Stimulated activated naive CD4-positive, alpha-beta T cell (primary cell): Measurements from ENCODE around the gene MAN1A2.
"Not testable (repeated sequence)": the region's sequence is repeated elsewhere in the genome, so short reads cannot be mapped to it uniquely, and the experiment has no call there.

ENCODE experiments used
- DNase-seq, 6 experiments: peaks; one replicate each; lab custom pipeline; 2025; lab: John Stamatoyannopoulos, UW

The MAN1A2 gene

DNA sequence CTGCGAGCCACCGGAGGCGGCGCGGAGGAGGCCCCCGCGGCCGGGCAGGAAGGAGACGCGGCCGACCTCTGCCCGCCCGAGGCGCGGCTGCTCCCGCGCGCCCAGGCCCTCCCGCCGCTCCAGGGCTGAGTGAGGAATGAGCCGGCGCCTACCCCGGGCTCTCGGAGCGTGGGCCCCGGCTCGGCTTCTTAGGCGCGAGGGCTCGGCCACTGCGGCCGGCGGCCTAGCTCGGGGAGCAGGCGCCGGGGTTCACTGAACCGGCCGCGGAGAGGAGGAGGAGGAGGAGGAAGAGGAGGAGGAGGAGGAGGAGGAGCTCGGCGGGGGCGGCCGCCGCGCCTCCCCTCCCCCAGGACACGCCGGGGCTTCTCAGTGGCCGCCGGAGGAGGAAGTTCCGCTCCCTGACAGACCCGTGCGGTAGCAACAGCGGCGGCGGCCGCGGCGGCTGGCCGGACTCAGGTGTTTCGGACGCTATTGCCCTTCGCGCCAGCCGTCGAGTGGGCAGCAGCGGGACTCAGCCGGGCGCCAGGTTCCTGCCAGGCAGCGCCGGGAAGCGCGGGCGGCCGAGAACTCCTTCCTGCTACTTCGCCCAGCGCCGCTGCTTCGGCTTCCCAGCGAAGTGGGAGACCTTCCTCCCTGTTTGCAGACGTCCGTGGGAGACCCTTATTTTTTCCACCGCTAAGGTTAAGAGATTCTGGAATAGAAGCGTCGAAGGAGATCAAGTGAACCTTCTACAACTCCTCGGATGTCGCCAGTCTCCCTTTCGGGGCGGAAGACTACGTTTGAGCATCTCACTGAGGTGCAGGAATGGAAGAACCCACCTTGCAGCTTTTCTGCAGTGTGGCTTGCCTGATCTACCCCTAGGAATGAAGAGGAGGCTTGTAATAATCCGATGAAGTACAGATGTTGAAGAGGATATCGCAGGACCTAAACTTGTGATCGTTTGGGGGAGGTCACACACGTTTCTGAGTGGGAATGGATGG is at the start of gene MAN1A2:
Gene MAN1A2, plus strand, starts transcription at position 404 of the 980 bp plus-strand sequence. CDS start 735 bp downstream, outside the sequence.
- peak; percentile 52 to 77 (median 66) for DNase-seq

DNA sequence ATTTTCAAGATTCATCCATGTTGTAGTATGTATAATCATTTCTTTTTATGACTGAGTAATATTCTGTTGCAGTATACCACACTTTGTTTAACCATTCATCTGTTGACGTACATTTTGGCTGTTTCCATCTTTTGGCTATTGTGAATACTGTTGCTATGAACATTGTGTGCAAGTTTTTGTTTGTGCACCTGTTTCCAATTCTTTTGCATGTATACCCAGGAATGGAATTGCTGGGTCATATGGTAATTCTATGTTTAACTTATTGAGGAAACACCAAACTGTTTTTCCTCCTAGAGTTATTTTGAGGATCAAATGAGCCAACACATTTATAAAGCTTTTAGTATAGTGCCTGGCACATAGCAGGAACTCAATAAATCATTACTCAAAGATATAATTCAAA is 49.2 kb upstream of the MAN1A2 start:
- no peak for DNase-seq

GRCh38 chr1:117318426-117318825 is 48.8 kb upstream of the MAN1A2 start:
- DNase-seq = no peak

GRCh38 chr1:117320515-117320914 is 46.7 kb upstream of the MAN1A2 start:
- DNase-seq = no peak

DNA sequence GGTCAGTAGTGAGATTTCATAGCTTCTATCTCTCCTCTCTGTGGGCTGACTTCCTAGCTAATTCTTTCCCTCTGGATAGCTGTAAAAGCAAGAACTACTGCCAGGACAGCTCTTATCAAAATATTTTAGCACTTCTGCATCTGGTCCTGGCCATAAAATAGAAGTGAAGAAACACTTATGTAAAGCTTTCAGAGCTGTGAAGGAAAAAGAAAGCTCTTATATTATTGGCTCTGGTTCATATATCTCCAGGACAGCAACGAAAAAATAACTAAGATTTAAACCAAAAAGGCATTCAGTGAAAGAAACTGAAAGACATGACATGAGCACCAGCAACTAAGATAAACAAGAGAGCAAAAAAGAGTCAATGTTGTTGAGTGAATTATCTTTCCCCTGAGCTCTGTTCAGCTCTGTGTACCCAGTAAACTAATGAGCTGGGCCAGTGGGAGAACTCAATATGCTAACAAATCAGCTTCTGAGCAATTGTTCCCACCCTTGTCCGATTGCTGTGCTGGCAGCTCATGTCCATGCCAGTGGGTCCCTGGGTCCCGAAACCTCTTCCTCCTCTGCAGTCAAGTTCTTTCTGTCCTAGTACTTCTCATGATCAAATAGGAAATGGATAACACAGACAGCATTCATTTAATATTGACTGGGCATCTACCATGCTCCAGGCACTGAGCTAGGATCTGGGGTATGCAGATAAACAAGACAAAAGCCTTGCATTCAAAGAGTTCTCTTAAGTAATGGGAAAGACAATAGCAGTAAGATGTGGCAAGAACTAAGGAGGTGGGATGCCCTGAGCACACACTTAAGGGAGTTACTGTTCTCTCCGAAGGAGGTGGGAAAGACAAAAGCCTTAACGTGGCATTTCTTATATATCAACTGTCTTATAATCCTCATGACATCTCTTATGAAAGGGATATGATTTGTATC is 45.3 kb upstream of the MAN1A2 start:
- no peak for DNase-seq

DNA sequence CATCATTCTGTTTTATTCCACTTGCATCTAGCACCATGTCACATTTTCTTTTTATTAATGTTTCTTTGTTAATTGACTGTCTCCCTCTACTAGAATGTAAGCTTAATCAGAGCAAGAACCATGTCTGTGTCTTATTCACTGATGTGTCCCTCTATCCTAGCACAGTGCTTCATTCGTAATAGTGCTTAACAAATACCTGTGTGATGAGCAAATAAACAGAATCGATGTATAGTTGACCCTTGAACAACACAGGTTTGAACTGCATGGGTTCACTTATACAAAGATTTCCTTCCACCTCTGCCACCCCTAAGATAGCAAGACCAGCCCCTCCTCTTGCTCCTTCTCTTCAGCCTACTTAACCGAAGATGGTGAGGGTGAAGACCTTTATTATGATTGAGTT is 42.9 kb upstream of the MAN1A2 start:
- no peak for DNase-seq

- not testable (repeated sequence) for DNase-seq
These were observed 41.2 kb upstream of the MAN1A2 start for GRCh38 chr1:117326035-117326434.

DNA sequence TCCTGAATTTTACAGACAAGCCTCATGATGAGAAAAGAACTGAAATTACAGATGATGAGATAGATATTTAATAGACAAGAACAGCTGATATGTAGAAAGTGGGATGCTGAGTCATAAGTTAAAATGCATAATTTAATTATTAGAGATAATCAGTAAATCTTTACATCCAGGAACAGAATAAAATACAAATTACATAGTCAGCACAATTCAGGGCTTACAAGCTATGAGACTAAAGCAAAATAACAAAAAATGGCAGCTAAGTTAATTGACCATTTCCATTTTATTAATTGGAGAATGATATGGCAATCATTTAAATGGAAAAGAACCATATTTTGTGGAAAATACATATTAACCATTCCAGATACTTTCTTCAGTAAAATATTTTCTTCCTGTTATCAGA is 40.2 kb upstream of the MAN1A2 start:
- DNase-seq = no peak

DNA sequence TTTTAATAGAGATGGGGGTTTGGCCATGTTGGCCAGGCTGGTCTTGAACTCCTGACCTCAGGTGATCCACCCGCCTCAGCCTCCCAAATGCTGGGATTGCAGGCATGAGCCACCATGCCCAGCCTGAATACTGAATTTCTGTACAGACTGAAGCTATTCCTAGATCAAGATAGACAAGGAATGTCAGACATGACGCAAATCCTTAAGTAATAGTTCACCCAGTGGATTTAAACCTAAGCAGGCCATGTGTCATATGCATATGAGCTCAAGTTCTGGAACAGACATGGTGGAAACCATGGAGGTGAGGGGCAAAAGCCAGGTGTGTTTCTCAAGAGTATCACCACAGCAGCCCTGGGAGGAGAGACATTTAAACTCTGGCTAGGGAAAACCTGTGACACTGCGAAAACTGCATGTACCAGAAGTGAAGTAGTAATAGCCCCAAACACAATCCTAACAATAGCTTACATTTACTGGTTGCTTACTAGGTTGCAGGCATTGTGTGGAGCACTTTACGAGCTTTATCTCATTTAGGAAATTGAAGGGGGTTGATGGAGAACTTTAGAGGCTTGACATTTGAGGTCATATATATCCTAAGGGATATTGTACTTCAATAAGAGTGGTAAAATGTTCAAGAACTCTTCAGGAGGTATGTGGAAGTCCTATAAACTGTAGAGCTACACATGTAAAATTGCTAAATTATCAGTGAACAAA is 31.7 kb upstream of the MAN1A2 start:
- no peak for DNase-seq

- DNase-seq = no peak
These were observed 31.0 kb upstream of the MAN1A2 start for GRCh38 chr1:117336088-117336817.

GRCh38 chr1:117339866-117340700 is 27.2 kb upstream of the MAN1A2 start:
- peak in 3 of 6 experiments; percentile 10 to 41 (median 19) for DNase-seq

DNA sequence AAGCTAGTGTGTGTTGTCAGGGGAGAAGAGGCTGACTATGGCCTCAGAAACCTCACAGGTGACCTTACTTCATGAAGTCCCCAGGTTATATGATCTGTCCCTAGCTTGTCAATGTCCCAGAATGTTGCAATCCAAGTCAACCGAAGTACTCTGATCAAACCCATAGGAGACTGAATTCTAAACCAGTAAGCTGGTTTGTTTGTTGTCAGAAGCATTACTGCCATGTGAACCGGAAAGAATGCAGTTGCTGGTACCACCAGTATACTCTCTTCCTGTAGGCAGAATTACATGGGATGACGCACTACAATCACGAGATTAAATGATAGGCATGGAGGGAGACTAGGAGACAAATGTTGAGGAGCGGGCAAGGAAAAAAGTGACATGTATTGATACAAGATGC is 26.1 kb upstream of the MAN1A2 start:
- DNase-seq = no peak

GRCh38 chr1:117342397-117342796 is 24.9 kb upstream of the MAN1A2 start:
- DNase-seq = no peak

DNA sequence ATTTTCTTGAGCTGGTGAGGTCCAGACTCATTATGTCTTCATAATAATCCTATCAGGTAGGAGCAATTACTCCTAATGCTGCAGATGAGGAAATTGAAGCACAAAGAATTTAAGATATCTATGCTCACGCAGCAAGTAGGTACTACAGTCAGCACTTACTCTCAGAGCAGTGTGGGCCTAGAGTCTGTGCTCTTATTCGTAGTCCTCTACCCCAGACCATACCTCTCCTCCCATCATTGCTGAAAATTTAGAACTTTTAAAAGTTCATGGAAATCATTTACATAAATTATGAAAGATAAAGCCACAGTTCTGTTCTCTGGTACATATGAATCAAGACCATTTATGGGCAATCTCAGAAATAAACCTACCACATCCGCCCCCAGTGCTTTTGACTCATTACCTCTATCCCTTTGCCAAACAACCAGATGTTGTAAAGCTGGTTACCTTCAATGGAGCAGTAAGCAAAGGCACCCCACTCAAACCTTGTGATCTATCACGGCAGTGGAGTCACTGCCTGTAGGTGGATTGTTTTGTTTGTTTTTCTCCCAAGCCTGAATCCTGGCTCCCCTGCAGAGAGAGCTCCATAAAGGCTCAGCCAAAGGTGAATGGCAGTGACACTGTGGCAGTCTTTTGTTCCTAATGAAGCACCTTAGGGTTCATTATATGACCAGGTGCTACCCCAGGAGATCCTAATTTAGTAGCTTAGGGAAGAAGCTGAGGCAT is 20.9 kb upstream of the MAN1A2 start:
- DNase-seq = no peak

DNA sequence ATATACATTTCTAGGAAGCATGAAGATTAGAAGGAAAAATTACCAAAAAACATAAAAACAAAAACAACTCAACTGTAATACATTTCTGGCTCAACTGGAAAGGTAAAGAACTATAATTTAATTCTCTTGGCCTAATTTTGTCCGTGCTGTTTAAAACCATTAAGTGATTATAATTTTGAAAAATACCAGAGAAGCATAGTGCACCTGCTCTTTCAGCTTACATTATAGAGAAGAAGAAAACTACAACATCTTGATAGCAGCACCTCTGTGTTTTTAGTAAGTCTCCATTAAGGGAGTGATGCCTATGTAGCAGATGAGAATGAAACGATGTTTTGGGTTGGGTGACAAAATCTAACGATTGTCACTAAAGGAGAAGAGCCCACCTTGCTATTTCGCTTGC is 19.3 kb upstream of the MAN1A2 start:
- no peak for DNase-seq

GRCh38 chr1:117352695-117353094 is 14.6 kb upstream of the MAN1A2 start:
- not testable (repeated sequence) for DNase-seq

DNA sequence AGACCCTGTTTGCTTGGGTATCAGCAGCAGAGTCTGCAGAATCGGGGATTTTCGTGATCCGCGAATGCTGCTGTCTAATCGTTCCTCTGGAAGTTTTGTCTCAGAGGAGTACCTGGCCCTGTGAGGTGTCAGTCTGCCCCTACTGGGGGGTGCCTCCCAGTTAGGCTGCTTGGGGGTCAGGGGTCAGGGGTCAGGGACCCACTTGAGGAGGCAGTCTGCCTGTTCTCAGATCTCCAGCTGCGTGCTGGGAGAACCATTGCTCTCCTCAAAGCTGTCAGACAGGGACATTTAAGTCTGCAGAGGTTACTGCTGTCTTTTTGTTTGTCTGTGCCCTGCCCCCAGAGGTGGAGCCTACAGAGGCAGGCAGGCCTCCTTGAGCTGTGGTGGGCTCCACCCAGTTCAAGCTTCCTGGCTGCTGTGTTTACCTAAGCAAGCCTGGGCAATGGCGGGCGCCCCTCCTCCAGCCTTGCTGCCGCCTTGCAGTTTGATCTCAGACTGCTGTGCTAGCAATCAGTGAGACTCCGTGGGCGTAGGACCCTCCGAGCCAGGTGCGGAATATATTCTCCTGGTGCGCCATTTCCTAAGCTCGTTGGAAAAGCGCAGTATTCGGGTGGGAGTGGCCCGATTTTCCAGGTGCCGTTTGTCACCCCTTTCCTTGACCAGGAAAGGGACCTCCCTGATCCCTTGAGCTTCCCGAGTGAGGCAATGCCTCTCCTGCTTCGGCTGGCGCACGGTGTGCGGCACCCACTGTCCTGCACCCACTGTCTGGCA is 9.2 kb upstream of the MAN1A2 start:
- peak in 3 of 6 experiments; percentile 10 to 56 (median 20) for DNase-seq

DNA sequence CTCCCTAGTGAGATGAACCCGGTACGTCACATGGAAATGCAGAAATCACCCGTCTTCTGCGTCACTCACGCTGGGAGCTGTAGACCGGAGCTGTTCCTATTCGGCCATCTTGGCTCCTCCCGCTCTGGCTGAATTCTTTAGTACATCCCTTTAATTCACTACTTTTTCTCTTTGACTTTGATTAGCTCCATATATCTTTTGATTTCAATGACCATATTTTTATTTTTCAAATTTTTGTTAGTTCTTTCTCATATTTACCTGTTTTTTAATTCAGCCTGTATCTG is 8.7 kb upstream of the MAN1A2 start:
- DNase-seq = not testable (repeated sequence)
